HG03097 (cell line): ENCODE results near the gene TBL1X.

Source experiments
- ATAC-seq: cut with Tn5 transposase; IDR thresholded peaks from one replicate; pipeline ENCODE4 v1.9.1; 2021; ENCODE audit not compliant: unreplicated experiment, low FRiP score

Gene TBL1X

DNA sequence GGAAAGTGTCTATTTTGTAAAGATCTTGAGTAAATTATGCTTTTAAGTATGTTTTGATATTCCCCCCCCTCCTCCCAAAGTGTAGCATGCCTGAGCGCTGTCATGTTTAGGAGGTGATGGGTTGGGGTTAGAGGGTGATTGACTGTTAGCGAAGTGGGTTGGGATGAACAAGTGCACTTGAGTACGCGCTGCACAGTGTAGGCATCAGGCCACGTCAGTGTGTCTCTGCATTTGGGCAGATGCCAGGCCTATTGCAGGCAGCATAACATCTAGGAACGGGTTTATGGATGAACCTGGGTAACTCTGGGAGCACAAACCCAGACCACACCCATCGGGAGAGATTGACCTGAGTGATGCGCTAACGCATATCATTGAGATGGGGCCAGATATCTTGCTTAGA, 111.2 kb downstream of the TBL1X start:
- no peak for ATAC-seq

DNA sequence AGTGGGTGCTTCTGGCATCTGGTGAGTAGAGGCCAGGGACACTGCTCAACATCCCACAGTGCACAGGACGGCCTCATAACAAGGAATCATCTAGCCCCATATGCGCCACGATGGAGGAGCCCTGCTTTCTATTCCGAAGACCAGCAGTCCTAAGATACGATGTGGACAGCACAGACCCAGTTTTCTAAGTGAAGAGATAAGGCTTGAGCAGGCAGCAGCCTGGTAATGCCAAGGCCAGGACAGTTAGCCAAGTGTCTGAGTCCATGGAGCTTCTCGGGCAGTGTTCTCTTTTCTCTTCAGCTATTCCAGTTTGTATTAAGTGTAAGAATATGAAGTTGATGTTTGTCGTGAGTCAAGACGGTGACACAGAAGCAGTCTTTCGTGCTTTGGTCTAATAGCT, 112.7 kb downstream of the TBL1X start:
- no peak for ATAC-seq

DNA sequence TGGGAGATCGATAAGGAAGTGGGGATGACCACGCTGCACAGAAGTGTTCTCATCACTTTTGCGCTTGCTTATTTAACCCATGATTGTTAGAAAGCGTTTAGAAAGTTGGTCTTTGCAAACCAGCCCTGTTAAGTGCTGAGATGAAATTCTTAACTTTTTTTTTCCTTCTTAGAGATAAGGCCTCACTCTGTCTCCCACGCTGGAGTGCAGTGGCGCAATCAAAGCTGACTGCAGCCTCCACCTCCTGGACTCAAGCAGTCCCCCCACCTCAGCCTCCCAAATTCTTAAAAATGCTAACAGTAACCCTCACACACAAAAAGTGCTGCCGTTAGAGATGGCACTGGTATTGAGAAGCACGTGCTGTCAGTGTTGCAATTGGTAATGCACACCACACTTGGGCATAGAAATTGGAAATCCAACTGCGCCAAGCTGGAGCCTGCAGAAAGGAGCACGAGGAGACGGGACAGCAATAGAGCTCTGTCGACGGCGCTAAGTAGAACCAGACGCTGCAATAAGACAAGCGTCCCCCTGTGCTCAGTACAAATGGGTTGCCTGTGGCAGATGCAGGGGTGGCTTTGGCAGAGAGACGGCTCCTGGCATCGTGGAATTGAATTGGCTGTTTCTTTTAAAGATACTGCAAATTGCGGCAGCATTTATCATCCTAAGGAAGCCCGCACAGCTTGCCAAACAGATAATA, 113.4 kb downstream of the TBL1X start:
- no peak for ATAC-seq

DNA sequence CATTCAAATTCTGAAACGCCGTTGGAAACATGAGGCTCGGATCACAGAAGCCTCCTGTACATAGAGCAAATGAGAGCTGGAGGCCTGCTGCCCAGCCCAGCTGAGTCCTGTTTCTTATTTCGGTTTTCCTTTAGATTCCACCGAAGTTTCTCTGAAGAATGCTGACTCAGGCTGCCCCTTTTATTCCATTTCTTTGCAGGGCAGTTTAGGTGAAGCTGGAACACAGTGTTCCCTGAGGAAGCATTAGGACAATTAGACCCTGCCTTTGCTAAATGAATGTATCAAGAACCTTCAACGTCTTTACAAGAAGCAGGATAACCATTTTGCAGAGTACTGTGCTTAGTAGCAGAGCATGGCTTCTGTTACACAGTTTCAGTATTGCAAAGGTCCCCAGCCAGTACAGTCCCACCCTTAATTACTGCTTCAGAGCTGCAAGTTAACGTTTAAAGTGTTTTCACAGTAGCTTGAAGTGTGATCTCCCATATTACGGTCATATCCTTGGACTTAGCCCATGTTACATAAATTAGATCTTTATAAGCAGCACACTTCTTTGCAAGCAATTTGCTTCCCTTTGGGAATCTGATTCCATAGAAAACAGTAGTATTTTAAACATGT, 117.0 kb downstream of the TBL1X start:
- ATAC-seq = no peak

DNA sequence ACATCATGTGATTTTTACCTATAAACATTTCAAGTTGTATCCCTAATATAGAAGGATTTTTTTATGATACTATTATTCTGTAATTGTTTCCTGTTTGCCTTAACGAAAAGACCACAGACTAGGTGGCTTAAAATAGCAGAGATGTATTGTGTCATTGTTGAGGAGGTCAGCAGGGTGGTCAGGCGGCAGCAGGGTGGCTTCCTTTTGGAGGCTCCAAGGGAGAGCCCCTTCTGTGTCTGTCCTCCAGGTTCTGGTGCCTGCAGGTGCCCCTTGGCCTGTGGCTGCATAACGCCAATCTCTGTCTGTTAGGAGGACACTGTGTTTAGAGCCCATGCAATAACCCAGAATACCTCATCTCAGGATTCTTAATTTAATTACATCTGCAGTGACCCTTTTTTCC, 118.1 kb downstream of the TBL1X start:
- ATAC-seq = no peak

DNA sequence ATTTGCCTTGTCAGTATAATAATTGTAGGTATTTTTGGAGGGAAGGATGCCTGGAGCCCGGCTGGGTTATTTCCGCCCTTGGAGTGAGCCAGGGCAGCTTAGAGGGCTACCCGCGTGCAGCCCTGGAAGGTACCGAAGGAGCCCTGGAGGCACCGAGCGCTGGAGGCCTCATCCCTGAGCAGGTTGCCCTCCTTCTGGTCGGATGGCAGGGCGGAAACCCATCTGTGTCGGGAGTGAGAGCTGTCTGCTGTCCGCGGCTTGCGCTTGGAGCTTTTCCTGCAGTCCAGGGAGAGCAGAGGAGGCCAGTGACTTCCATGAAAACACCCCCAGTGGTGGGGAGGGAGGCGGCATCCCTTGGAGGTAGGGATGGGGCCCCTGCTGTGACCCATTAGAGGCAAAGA, 122.1 kb downstream of the TBL1X start:
- ATAC-seq = no peak

DNA sequence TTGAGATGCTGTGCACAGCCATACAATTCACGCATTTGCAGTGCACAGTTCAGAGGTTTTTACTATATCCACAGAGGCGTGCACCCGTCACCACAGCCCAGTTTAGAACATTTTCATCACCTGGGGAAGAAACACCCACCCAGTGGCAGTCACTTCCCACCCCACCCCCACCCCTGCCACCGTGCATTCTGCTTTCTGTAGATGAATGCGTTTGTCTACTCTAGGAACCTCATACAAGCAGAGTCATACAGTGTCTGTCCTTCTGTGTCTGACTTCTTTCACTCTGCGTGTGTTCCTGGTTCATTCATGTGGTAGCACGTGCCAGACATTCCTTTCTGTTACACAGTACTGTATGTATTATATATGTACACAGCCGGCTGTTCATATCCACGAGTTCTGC, 122.8 kb downstream of the TBL1X start:
- no peak for ATAC-seq

DNA sequence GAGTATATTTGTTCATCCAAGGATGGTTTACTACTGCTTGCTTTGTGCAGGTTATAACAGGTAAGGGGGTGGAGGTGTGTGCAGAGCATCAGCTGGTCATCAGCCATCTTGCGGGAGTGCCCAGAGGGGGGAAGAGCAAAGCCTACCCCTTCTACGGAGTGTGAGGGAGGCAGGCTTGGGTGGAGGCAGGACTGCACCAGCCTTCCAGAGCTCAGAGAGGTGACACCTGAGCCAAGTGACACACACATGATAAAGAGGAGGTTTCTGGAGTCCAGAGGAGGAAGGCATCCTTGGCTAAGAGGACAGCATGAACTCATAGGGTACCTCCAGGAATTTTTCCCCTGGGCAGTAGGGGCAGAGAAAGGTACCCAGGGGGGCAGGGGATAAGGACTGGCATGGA, 126.6 kb downstream of the TBL1X start:
- no peak for ATAC-seq

DNA sequence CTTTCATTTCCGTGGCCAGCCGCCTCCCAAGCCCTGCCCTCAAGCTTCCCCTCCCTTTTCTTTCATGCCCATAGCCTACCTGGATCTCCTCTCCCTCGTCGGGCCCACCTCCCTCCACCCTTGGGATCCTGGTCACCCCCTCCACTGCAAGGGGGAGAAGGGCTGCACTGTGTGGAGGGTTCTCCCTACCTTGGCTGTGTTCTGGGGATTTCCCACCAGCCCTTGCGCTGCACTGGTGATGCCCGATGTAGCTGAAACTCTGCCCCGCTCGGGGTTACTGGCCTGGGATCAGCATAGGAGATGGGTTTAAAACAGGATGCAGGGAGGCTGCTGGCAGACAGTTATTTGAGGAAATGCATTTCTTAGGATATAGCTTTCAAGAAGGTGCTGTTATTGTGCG, 128.9 kb downstream of the TBL1X start:
- ATAC-seq = no peak

DNA sequence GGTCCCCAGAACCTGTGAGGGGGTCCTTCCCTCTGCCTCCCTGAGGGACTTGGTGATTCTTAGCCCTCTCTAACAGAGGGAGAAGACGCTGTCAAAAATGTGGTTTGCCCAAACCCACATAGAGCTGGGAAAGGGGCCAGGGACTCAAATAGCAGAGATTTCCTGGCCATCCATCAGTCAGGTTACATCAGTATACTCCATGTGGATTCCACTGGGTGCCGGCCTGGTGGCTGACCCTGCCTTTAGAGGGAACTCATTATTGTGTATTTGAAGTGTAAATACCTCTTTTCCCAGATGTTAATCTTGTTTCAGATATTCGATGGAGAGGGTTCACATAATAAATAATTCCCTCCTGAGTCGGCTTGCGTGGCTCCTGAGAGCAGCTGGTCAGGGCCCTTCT, 130.3 kb downstream of the TBL1X start:
- ATAC-seq = no peak

DNA sequence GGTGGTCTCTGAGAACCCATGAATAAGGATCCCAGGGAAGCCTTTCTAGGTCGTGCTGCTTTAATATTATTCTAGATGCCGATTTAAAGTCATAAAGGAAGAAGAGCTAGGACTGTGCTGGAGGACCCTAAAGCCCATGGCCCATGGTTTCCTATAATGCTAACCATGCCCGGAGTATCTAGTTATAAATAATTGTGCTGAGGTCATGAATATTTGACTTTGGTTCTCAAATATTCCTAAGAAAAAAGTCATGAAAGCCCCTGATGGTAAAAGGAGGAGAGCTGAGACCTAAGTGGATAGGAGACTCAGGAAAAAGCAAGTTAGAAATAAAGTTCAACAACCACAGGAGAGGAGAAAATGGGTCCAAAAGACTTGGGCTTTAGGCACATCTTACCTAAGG, 132.0 kb downstream of the TBL1X start:
- no peak for ATAC-seq

DNA sequence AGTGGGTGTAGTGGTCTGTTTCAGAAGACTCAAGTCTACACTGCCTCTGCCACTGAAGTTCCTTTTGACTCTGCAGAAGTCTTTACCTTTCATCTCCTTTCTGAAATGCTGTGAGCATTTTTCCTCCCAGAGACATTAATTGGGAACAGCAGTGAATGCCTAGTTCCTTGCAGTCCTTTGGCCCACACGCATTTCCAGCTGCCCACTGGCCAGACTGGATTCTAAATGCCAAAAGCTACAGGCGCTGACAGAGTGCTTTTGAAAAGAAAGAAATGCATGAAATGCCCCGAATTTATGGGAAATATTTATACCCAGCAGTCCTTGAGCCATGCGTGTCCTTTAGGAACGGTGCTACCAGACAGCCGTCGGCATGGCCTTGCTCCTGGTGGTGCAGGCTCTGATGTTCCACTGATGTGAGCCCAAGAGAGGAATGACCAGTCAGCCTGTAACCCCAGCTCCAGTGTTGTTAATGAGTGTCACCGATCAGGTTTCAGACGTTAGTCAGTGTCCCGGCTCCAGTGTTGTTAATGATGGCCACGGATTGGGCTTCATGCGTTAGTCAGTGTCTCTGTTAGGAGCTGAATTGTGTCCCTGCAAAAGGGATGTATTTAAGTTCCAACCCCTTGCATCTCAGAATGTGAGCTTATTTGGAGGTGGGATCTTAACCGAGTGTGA, 132.6 kb downstream of the TBL1X start:
- no peak for ATAC-seq

DNA sequence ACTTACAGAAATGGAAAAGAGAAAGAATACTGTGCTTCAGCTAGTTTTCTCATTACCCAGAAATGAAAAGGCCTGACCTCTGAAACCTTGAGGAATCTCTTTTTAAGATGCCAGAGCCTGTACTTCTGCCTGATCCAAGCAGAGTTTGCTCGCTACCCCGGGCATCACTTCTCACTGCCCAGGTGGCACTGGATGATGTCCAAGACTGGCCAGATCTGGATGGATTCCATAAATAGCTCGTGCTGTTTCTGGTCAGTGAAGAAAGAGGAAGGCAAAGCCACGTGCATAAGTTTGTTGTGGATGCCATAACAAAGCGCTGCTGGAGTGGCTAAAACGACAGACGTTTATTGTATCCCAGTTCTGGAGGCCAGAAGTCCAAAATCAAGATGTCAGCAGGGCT, 133.5 kb downstream of the TBL1X start:
- ATAC-seq = no peak

DNA sequence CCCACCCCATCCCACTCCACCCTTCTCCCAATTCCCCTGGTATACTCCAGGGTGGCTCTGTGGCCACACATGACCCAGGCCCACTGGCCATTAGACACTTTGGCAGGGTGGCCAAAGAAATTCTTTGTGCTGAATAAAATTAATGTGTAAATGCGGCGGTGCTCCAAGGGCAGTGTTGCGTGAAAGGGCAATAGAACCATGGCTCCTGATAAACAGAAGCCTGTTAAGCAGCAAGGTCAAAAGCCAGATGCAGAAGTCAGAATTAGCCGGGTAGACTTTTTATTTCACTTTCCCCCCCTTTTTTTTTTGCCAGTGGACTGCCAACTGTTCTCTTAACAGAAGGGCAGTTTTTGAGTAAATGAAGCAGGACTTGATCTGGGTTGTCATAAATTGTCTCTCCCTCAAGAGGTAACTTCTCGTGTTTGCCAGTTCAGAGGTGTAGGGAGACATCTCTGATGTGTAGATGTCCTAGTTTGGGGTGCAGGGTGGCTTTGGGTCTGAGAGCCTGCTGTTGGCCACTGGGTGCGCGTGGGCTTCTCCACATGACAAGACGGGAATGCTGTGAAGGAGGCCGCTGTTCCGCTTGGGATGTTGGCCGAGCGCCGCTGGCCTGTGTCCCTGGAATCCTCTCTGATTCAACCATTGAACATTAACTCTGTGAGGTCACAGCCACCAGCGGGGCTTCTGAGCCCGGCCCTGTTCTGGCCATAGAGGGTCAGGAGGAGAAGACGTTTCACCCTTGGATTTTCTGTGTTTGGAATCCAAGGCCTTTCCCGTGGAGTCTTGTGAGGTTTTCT, 139.5 kb downstream of the TBL1X start:
- ATAC-seq = no peak

DNA sequence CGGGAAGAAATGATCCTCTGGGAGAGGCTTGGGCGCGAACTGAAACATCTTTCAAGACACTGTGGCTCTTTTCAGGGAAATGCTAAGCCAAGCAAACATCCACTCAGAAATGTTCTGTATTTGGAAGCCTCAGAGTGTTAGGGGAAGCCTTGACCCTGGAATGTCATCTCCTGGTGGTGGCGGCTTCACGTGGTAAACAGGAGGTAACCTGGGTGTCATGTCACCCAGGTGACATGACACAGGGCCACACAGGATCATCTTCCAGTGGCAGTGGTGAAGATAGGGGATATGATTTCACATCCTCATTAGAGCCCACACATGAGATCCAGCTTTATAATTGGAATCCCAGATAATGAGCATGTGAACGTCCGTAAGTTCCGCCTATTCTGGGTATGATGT, 140.0 kb downstream of the TBL1X start:
- no peak for ATAC-seq

DNA sequence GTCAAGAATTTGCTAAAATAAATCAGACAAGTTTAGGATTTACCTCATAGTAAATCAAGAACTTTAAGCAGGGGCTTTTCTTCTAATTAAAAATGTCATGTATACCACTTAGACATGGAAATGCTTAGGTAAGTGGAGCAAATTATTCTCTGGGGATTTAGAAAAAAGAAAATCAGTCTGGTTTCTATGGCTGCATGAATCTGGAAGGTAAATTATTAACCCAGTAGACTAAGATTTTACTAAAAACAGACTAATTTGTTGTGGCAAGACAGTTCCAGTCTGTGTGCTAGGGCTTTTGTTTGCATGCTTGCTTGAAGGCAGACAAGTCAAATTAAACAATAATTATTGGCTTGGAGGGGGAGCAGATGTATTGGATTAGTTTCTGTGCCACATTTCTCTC, 140.6 kb downstream of the TBL1X start:
- ATAC-seq = no peak

DNA sequence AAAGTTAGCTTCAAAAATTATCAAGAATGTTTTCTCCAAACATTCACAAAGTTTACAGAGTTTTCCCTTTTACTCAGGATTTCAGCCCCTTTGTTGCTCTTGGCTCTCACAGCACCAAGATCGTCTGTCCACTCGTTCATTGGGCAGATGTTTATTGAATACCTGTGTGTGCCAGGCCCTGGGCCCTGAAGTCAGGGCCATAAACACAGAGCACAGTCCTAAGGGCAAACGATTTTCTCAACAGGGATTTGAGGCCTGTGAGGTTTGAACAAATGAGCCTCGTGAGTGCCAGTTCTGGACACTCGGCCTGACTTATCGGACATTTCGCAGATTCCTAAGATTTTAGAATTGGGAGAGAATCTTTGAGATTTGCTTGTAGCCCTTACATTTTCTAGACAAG, 142.1 kb downstream of the TBL1X start:
- no peak for ATAC-seq

DNA sequence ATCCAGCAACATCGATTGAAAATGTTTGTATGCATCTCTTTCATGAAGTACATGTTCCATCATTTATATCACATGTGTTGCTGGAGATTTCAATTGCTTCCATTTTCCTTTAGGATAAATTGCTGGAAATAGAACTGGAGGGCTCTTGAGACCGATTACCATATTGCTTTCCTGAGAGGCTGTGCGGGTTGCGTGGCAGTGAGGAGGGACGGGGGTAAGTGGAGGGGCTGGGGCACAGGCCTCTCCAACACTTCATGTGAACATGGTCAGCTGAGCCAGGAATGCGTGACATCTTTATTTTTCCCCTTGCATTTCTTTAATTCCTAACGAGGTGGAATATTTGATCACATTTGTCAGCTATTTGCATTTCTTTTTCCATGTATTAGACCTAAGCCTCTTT, 144.6 kb downstream of the TBL1X start:
- no peak for ATAC-seq

DNA sequence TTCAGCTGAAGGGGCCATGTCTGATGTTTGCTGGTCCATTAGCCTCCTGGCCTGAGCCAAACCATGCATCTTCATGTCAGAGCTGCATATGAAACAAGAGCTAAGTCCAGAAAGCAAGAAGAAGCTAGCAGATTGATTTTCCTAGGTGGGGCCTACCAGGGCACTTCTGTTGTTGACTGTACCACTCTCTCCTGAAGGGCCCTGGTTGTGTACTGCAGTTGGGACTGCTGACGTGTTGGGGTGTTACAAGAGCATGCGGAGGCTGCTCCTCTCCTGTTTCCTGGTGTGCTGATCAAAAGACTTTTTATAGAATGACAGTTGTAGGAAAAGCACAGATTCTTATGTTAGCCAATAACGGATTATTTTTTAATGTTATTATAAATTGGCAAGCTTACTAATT, 145.1 kb downstream of the TBL1X start:
- no peak for ATAC-seq

DNA sequence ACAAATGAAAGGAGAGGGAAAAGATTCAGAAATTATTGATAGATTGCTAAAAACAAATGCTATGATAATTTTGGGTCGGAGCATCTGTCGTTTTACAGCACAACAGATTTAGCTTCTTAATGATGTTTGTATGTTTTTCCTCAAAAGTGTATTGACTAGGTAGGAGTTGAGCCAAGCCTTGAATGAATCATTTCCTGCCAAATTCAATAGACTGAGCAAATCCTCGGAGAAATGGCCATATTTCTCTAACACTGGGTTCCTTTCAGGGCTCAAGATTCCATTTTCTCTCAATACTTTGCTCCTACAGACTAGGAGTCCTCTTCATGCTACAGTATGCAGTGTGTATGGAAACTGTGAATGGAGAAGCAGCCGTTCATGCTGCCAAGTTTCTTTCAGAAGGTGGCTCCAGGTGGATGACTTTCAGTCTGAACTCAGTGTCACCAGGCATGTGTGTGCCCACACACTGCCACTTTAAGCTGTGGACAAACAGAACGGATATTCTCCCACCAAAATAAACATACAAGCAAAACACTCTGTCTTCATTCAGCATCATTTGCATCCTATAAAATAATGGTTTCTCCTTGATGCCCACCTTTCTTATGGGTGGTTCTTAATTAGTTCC, 146.0 kb downstream of the TBL1X start:
- no peak for ATAC-seq
